Measurements from ENCODE around the gene SALL4. TPM values are rescaled to one million over a fixed set of nuclear protein-coding genes. Genes with fewer than 3 reads are reported as not detected.

SALL4 gene
- polyA plus RNA-seq, 1 of the 3 experiments (the other 2 are of a cell fraction): 0.82 TPM

- ChIA-PET POLR2A (no interaction called here), CTCF (no interaction called here)
- H3K9me2 ChIP-seq: no peaks in the 10 kb centered on the region
- H3K27ac ChIP-seq (ENCODE audit: low read depth in 2 of 2, low read length in 1 of 2): no peak overlapping the region
- H2AFZ ChIP-seq (ENCODE audit: low read depth): no peak overlapping the region
- no peaks in the 10 kb centered on the region for H4K20me1 ChIP-seq (ENCODE audit: insufficient read depth)
- no peaks in the 10 kb centered on the region for H3K27me3 ChIP-seq (ENCODE audit: insufficient read depth)
- H3K79me2 ChIP-seq (ENCODE audit: insufficient read depth): no peaks in the 10 kb centered on the region
- no peak overlapping the region for H3K4me2 ChIP-seq
- DNase-seq: no peak
- TF ChIP-seq EP300 (IDR thresholded peaks at IDR 0.05; ENCODE audit: borderline replicate concordance in 1 of 2, low read depth in 1 of 2, low read length in 1 of 2): no peak
- no peak for TF ChIP-seq TEAD4 (IDR thresholded peaks at IDR 0.05; ENCODE audit: borderline replicate concordance, insufficient read depth)
- TF ChIP-seq NRF1 (IDR thresholded peaks at IDR 0.05; ENCODE audit: low read depth, low read length): no peak
- TF ChIP-seq RCOR1 (IDR thresholded peaks at IDR 0.05; ENCODE audit: low read length): no peak
- TF ChIP-seq USF1 (IDR thresholded peaks at IDR 0.05; ENCODE audit: borderline replicate concordance, low read depth): no peak
- 73% methylated on average over 6 of the region's 6 CpGs for WGBS (ENCODE audit: low lambda C conversion rate)
- H3K4me1 ChIP-seq (ENCODE audit: control insufficient read depth in 1 of 2, insufficient read depth in 2 of 2, low read depth in 1 of 2, low read length in 1 of 2): no peaks in the 10 kb centered on the region
- H3F3A ChIP-seq (replicated peaks; ENCODE audit: insufficient read depth): no peaks in the 10 kb centered on the region
- no peaks in the 10 kb centered on the region for H3K36me3 ChIP-seq (replicated peaks in 1 of 2; ENCODE audit: control insufficient read depth in 1 of 2, insufficient read depth in 2 of 2, low read length in 1 of 2)
- H3K9ac ChIP-seq: no peak overlapping the region
- no peaks in the 10 kb centered on the region for H3K9me3 ChIP-seq
- no peak overlapping the region for H3K4me3 ChIP-seq (ENCODE audit: low read depth in 2 of 2, low read length in 1 of 2)
Measured at GRCh38 chr20:51837436-51837835, 35.1 kb upstream of the SALL4 start.

- Histone ChIP-seq H3K36me3 (replicated peaks in 1 of 2; ENCODE audit: control insufficient read depth in 1 of 2, insufficient read depth in 2 of 2, low read length in 1 of 2) (no peaks in the 10 kb centered on the region), H3F3A (replicated peaks; ENCODE audit: insufficient read depth) (no peaks in the 10 kb centered on the region), H3K9me2 (no peaks in the 10 kb centered on the region), H3K4me3 (ENCODE audit: low read depth in 2 of 2, low read length in 1 of 2) (no peak overlapping the region), H3K4me1 (ENCODE audit: control insufficient read depth in 1 of 2, insufficient read depth in 2 of 2, low read depth in 1 of 2, low read length in 1 of 2) (no peaks in the 10 kb centered on the region), H3K9ac (no peak overlapping the region), H2AFZ (ENCODE audit: low read depth) (no peak overlapping the region), H3K9me3 (no peaks in the 10 kb centered on the region), H4K20me1 (ENCODE audit: insufficient read depth) (no peaks in the 10 kb centered on the region), H3K79me2 (ENCODE audit: insufficient read depth) (no peaks in the 10 kb centered on the region), H3K27ac (ENCODE audit: low read depth in 2 of 2, low read length in 1 of 2) (no peak overlapping the region), H3K27me3 (ENCODE audit: insufficient read depth) (no peaks in the 10 kb centered on the region), H3K4me2 (no peak overlapping the region)
- no peak for DNase-seq
- TF ChIP-seq TEAD4 (IDR thresholded peaks at IDR 0.05; ENCODE audit: borderline replicate concordance, insufficient read depth) (no peak), EP300 (IDR thresholded peaks at IDR 0.05; ENCODE audit: borderline replicate concordance in 1 of 2, low read depth in 1 of 2, low read length in 1 of 2) (no peak), GABPA (IDR thresholded peaks at IDR 0.05; ENCODE audit: low read depth) (no peak), TCF12 (IDR thresholded peaks at IDR 0.05) (no peak), MEF2A (IDR thresholded peaks at IDR 0.05; ENCODE audit: borderline replicate concordance, low read depth) (no peak), SIN3A (IDR thresholded peaks at IDR 0.05; ENCODE audit: borderline replicate concordance, low read depth, low read length) (no peak), FOXM1 (IDR thresholded peaks at IDR 0.05; ENCODE audit: low read depth) (no peak), EZH2phosphoT487 (IDR thresholded peaks at IDR 0.05; ENCODE audit: borderline replicate concordance, low read depth) (no peak), RAD21 (IDR thresholded peaks at IDR 0.05; ENCODE audit: low read length) (no peak), ELF1 (IDR thresholded peaks at IDR 0.05) (no peak), FOXJ3 (CRISPR knock-in tag; IDR thresholded peaks at IDR 0.05) (no peak), USF1 (IDR thresholded peaks at IDR 0.05; ENCODE audit: borderline replicate concordance, low read depth) (no peak)
- ChIA-PET CTCF (no interaction called here), POLR2A (no interaction called here)
- WGBS (ENCODE audit: low lambda C conversion rate): 79% methylated on average over 6 of the region's 6 CpGs
Measured at GRCh38 chr20:51833326-51833725, 31.0 kb upstream of the SALL4 start.
